ENCODE results near the gene SCRN2.

The SCRN2 gene

DNA sequence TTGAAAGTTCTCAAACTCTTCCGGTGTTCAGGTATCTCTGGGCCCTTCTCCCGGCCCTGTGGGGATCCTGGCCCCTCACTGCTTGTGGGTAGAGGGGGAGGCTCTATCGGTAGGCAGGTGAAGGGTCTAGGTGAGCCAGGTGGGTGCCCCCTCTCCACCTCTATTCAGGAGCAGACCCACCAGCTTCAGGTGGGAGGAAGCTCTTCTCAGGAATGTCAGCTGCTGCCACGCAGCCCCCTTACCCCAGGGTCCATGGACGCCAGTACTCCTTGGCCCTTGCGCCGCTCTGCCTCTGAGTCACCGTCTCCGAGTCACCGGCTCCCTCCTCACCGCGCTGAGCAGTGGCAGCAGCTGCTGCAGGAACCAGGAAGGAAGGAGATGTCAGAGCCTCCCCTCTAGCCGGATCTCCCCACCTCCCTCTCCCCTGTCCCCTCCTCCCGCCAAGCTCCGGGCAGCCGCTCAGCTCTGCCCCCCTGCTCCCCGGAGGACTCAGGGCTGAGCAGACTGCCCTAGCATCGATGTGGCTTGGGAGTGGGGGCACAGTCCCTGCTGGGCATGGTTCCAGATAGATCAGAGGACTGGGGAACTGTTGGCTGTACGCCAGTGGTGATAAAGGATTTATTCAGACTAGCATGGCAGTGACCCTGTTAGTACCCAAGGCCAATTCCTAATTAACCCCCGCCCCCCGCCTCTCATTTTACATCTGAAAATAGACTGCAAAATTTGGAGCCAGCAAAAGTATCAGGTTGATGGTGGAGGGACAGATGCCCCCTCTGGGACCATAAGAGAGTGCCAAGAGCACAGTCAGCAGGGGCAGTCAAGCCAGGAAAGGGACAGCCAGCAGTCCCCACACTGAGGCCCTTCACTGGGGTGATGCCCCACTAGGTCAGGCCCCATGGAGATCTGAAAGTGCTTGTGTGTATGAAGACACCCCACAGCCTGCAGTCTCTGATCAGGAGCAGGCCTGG lies 19.4 kb downstream of the SCRN2 start, which contains the start of gene OSBPL7:
OSBPL7 (minus strand) TSS at position 371 of the 968 bp plus-strand sequence. CDS start 1,516 bp downstream, outside the sequence.
- Histone ChIP-seq H3K9ac (peak within 1 kb of the TSS; percentile 73 to 88 (median 80)), H3K36me3 (peaks cover 59 to 70% (median 64%) of the 10 kb centered on the region in 11 experiments), H3K27me3 (no peaks in the 10 kb centered on the region), H3K4me2 (peak within 1 kb of the TSS; percentile 83 to 99 (median 98)), H3K27ac (peak within 1 kb of the TSS; percentile 6 to 80 (median 71); a peak in 21 of 22 replicates), H4K20me1 (peaks cover 0 to 24% (median 5%) of the 10 kb centered on the region in 11 experiments; a peak in 7 of 22 replicates), H3K4me1 (peaks cover 22 to 37% (median 26%) of the 10 kb centered on the region in 10 experiments), H3K4me3 (peak within 1 kb of the TSS; percentile 68 to 92 (median 86)), H3K9me3 (replicated peaks in 1 of 11) (no peaks in the 10 kb centered on the region)
- TF ChIP-seq Cebpa-rat (IDR thresholded peaks at IDR 0.05) = no peak

DNA sequence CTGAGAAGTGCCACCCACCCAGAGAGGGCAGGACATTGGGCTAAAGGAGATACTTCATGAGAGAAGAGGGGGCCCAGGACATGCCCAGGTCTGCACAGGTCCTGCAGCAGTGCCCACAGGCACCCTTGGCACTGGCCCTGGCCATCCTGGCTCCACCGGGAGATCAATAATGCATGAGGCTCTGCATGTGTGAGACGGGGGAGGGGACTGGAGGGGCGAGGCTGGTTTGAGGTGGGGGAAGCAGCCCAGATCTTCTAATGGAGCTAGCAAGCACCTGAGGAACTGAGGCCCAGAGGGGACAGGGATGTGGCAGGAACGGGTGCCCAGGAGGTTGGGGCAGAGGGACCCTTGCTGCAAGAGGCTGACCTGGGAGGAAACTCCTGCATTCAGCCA lies 20.0 kb downstream of the SCRN2 start:
- Histone ChIP-seq H3K4me1 (peaks cover 22 to 37% (median 26%) of the 10 kb centered on the region in 10 experiments), H3K36me3 (peaks cover 59 to 70% (median 64%) of the 10 kb centered on the region in 11 experiments), H3K4me2 (peak overlapping the region; percentile 83 to 99 (median 98)), H3K9ac (peak overlapping the region; percentile 73 to 88 (median 80)), H4K20me1 (peaks cover 0 to 24% (median 5%) of the 10 kb centered on the region in 11 experiments; a peak in 7 of 22 replicates), H3K27me3 (no peaks in the 10 kb centered on the region), H3K9me3 (replicated peaks in 1 of 11) (no peaks in the 10 kb centered on the region), H3K27ac (peak overlapping the region; percentile 6 to 80 (median 71); a peak in 21 of 22 replicates), H3K4me3 (peak overlapping the region; percentile 68 to 92 (median 86))
- no peak for TF ChIP-seq Cebpa-rat (IDR thresholded peaks at IDR 0.05)

DNA sequence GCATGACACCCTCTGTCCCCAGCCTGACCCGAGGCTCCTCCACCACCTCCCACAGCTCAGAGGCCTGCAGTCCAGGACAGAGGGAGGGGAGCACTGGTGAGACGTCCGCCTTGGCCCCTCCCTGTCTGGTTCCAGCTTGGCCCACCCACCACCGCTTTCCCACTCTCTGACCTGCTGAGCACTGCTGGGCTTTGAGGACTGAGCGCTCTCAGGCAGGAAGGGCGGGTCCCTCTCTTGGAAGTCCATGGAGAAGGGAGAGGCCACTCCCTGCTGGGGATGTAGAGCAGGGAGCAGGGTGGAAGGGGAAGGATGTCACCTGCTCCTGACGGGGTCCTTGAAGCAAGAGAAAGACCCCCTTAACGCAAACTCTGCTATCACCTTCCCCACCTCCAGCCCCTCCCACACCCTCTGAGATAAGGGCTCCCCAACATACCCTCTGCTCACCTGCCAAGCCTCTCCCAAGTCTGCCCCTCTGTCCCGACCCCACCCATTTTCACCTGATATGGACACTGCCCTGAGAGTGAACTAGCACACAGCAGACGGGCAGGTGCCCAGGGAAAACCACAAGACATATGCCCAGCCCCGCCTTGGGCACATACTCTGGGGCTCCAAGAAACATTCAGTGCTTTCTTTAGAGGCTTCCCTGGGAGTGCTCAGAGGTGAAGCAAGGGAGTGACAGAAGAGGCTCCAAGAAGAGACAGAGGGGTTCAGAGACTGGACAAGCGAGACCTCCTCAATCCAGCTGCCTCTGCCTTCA lies 20.9 kb downstream of the SCRN2 start:
- Histone ChIP-seq H3K9ac (peak overlapping the region; percentile 73 to 88 (median 80); a peak in 21 of 22 replicates), H3K36me3 (peaks cover 59 to 70% (median 64%) of the 10 kb centered on the region in 11 experiments), H3K4me3 (peak overlapping the region in 9 of 10 experiments; percentile 72 to 92 (median 86); a peak in 19 of 20 replicates)

GRCh38 chr17:47819475-47819874 lies 21.6 kb downstream of the SCRN2 start:
- Histone ChIP-seq H3K4me2 (no peak overlapping the region), H3K9me3 (replicated peaks in 1 of 11) (no peaks in the 10 kb centered on the region), H3K4me1 (peaks cover 22 to 37% (median 26%) of the 10 kb centered on the region in 10 experiments), H4K20me1 (peaks cover 0 to 24% (median 5%) of the 10 kb centered on the region in 11 experiments; a peak in 7 of 22 replicates), H3K9ac (no peak overlapping the region), H3K27ac (no peak overlapping the region), H3K4me3 (no peak overlapping the region), H3K36me3 (peaks cover 60 to 70% (median 65%) of the 10 kb centered on the region in 11 experiments), H3K27me3 (no peaks in the 10 kb centered on the region)
- TF ChIP-seq Cebpa-rat (IDR thresholded peaks at IDR 0.05) = no peak

More for the DNA sequence above, 20.9 kb downstream of the SCRN2 start:
- Histone ChIP-seq H3K27ac (peak overlapping the region in 2 of 11 experiments; percentile 79 to 80; a peak in 3 of 22 replicates), H3K4me1 (peaks cover 22 to 37% (median 26%) of the 10 kb centered on the region in 10 experiments), H3K27me3 (no peaks in the 10 kb centered on the region), H4K20me1 (peaks cover 0 to 24% (median 5%) of the 10 kb centered on the region in 11 experiments; a peak in 7 of 22 replicates), H3K4me2 (peak overlapping the region; percentile 83 to 99 (median 98)), H3K9me3 (replicated peaks in 1 of 11) (no peaks in the 10 kb centered on the region)
- TF ChIP-seq Cebpa-rat (IDR thresholded peaks at IDR 0.05) = no peak

DNA sequence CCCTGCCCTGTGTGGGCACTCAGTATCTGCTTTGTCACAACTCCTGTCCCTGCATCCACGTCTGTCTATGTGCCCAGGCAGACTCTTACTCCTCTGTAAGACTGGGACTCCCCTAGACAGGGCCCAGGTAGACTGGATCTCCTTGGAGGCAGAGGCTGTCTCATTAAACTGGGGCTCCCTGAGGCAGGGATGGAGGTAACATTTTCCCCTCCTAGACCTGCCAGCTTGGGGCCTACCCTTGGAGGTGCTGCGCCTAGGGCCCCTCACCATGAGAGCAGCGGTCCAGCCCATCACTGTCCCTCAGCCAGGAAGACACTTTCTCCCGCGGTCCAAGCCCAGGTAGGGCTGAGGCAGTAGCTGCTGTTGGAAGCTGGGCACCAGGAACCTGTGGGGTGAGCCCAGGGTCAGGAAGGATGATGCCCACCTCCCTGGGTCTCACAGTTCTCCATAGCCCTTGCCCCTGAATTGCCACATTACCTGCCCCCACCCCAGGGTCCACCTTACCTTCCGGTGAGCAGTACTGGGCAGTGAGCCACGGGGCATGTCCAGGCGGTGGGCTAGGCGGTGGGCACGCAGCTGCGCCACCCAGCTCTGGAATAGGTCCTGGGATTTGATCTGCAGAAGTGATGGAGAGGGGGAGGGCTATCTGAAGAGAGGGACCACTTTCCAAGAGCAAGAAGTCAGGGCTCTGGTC lies 22.9 kb downstream of the SCRN2 start:
- H3K9ac ChIP-seq = no peak overlapping the region
- H3K4me3 ChIP-seq = no peak overlapping the region
- H3K4me1 ChIP-seq = peaks cover 22 to 31% (median 26%) of the 10 kb centered on the region in 10 experiments
- peaks cover 0 to 34% (median 8%) of the 10 kb centered on the region in 11 experiments; a peak in 7 of 22 replicates for H4K20me1 ChIP-seq
- no peak overlapping the region for H3K27ac ChIP-seq
- peaks cover 56 to 69% (median 64%) of the 10 kb centered on the region in 11 experiments for H3K36me3 ChIP-seq
- H3K27me3 ChIP-seq = no peaks in the 10 kb centered on the region
- no peaks in the 10 kb centered on the region for H3K9me3 ChIP-seq (replicated peaks in 1 of 11)
- H3K4me2 ChIP-seq = no peak overlapping the region
- no peak for TF ChIP-seq Cebpa-rat (IDR thresholded peaks at IDR 0.05)

GRCh38 chr17:47816947-47817346 lies 24.1 kb downstream of the SCRN2 start:
- H3K9ac ChIP-seq = no peak overlapping the region
- peaks cover 15 to 19% (median 16%) of the 10 kb centered on the region in 10 experiments for H3K4me1 ChIP-seq
- peaks cover 0 to 44% (median 8%) of the 10 kb centered on the region in 11 experiments; a peak in 9 of 22 replicates for H4K20me1 ChIP-seq
- no peaks in the 10 kb centered on the region for H3K27me3 ChIP-seq
- H3K27ac ChIP-seq = no peak overlapping the region
- H3K36me3 ChIP-seq = peaks cover 64 to 77% (median 74%) of the 10 kb centered on the region in 11 experiments
- no peaks in the 10 kb centered on the region for H3K9me3 ChIP-seq (replicated peaks in 1 of 11)
- H3K4me2 ChIP-seq = no peak overlapping the region
- no peak overlapping the region for H3K4me3 ChIP-seq
- no peak for TF ChIP-seq Cebpa-rat (IDR thresholded peaks at IDR 0.05)

DNA sequence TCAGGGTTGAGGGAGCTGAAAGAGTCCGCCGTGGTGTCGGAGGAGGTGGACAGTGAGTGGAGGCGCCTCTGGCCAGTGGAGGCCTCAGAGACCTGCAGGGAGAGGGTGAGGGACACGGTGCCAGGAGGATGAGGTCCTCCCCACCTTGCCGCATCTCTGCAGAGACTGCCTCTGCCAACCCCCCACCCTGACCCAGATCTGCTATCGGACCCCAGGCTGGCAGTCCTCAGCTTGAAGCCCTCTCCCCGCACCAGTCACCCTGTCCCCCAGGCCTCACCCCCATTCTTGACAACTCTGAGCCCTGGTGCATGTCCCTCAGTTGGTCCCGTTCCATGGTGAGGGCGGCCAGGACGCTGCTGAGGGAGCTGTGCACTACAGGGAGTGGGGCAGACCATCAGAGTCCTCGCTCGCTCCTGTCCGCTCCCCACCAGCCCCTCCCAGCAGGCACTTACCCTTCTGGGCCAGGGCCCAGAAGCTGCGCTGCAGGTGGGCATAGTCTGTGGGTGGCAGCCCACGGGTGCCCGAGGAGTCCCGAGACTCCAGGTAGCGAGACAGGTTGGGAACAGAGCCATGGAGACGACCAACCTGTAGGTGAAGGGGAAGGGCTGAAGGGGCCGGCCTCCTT lies 24.9 kb downstream of the SCRN2 start:
- H3K36me3 ChIP-seq = peaks cover 69 to 83% (median 81%) of the 10 kb centered on the region in 11 experiments

More for the DNA sequence above, 24.9 kb downstream of the SCRN2 start:
- H3K9ac ChIP-seq = no peak overlapping the region
- no peak for TF ChIP-seq Cebpa-rat (IDR thresholded peaks at IDR 0.05)
- no peaks in the 10 kb centered on the region for H3K27me3 ChIP-seq
- peaks cover 0 to 50% (median 8%) of the 10 kb centered on the region in 11 experiments; a peak in 10 of 22 replicates for H4K20me1 ChIP-seq
- H3K4me3 ChIP-seq = no peak overlapping the region
- peaks cover 12 to 14% (median 13%) of the 10 kb centered on the region in 10 experiments for H3K4me1 ChIP-seq
- no peaks in the 10 kb centered on the region for H3K9me3 ChIP-seq (replicated peaks in 1 of 11)
- no peak overlapping the region for H3K27ac ChIP-seq
- H3K4me2 ChIP-seq = no peak overlapping the region

All from BLaER1 treated with 17β-estradiol and CSF1 and Interleukin-3, amounts not matched to agents 10 nM and 100 nM (cell line).